Measurements from ENCODE around the gene GKN1.

The GKN1 gene

DNA sequence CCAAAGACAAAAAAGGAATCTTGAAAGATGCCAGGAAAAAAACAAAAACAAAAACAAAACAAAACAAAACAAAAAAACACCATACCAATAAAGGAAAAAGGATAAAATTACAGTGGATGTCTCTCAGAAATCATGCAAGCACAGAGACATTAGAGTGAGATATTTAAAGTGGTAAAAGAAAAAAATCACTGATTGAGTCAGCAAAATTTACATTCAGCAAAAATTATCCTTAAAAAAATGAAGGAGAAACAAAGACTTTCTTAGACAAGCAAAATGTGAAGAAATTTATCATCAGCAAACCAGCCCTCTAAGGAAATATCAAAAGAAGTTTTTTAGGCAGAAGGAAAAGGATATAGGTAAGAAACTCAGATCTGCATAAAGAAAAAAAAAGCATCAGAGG, 10.2 kb upstream of the GKN1 start:
- H3K9me3 ChIP-seq (ENCODE audit: insufficient read depth, low read length, severe bottlenecking): no peaks in the 10 kb centered on the region
- DNase-seq (no peak), ATAC-seq (ENCODE audit: insufficient read depth, low read depth) (no peak)
- no peak overlapping the region for H3K4me2 ChIP-seq (ENCODE audit: insufficient read depth, low read length)
- H2AFZ ChIP-seq (ENCODE audit: low read depth, low read length): no peak overlapping the region
- no peaks in the 10 kb centered on the region for H4K20me1 ChIP-seq (ENCODE audit: insufficient read depth, low read length)
- no peak overlapping the region for H3K4me3 ChIP-seq (ENCODE audit: low read depth in 1 of 2, low read length in 2 of 2)
- no peak overlapping the region for H3K27ac ChIP-seq (ENCODE audit: low read length)
- H3K9ac ChIP-seq (ENCODE audit: low read depth, low read length): no peak overlapping the region
- no peaks in the 10 kb centered on the region for H3K4me1 ChIP-seq (ENCODE audit: insufficient read depth, low read length)
- no peaks in the 10 kb centered on the region for H3K79me2 ChIP-seq (ENCODE audit: insufficient read depth, low read length)
- TF ChIP-seq EZH2 (IDR thresholded peaks at IDR 0.05; ENCODE audit: borderline replicate concordance, low read depth, low read length, severe bottlenecking): no peak
- TF ChIP-seq, protein P1, sequence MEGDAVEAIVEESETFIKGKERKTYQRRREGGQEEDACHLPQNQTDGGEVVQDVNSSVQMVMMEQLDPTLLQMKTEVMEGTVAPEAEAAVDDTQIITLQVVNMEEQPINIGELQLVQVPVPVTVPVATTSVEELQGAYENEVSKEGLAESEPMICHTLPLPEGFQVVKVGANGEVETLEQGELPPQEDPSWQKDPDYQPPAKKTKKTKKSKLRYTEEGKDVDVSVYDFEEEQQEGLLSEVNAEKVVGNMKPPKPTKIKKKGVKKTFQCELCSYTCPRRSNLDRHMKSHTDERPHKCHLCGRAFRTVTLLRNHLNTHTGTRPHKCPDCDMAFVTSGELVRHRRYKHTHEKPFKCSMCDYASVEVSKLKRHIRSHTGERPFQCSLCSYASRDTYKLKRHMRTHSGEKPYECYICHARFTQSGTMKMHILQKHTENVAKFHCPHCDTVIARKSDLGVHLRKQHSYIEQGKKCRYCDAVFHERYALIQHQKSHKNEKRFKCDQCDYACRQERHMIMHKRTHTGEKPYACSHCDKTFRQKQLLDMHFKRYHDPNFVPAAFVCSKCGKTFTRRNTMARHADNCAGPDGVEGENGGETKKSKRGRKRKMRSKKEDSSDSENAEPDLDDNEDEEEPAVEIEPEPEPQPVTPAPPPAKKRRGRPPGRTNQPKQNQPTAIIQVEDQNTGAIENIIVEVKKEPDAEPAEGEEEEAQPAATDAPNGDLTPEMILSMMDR (IDR thresholded peaks at IDR 0.05; ENCODE audit: borderline replicate concordance, extremely low read depth, low read length, poor library complexity, severe bottlenecking): no peak
- no peaks in the 10 kb centered on the region for H3K36me3 ChIP-seq (ENCODE audit: insufficient read depth, low read length)
- H3K27me3 ChIP-seq (ENCODE audit: insufficient read depth, low read length, poor library complexity): peaks cover 3% of the 10 kb centered on the region

- Histone ChIP-seq H3K27ac (ENCODE audit: low read length) (no peak overlapping the region), H3K4me2 (ENCODE audit: insufficient read depth, low read length) (no peak overlapping the region), H3K9ac (ENCODE audit: low read depth, low read length) (no peak overlapping the region), H3K9me3 (ENCODE audit: insufficient read depth, low read length, severe bottlenecking) (no peaks in the 10 kb centered on the region), H4K20me1 (ENCODE audit: insufficient read depth, low read length) (no peaks in the 10 kb centered on the region), H2AFZ (ENCODE audit: low read depth, low read length) (no peak overlapping the region), H3K4me3 (ENCODE audit: low read depth in 1 of 2, low read length in 2 of 2) (no peak overlapping the region), H3K4me1 (ENCODE audit: insufficient read depth, low read length) (no peaks in the 10 kb centered on the region), H3K79me2 (ENCODE audit: insufficient read depth, low read length) (no peaks in the 10 kb centered on the region), H3K27me3 (ENCODE audit: insufficient read depth, low read length, poor library complexity) (no peaks in the 10 kb centered on the region), H3K36me3 (ENCODE audit: insufficient read depth, low read length) (no peaks in the 10 kb centered on the region)
- no peak for ATAC-seq (ENCODE audit: insufficient read depth, low read depth)
- TF ChIP-seq, protein P1 (IDR thresholded peaks at IDR 0.05; ENCODE audit: borderline replicate concordance, extremely low read depth, low read length, poor library complexity, severe bottlenecking): no peak
- no peak for TF ChIP-seq EZH2 (IDR thresholded peaks at IDR 0.05; ENCODE audit: borderline replicate concordance, low read depth, low read length, severe bottlenecking)
- DNase-seq: no peak
Observed at GRCh38 chr2:68968221-68968620, 6.2 kb upstream of the GKN1 start.

DNA sequence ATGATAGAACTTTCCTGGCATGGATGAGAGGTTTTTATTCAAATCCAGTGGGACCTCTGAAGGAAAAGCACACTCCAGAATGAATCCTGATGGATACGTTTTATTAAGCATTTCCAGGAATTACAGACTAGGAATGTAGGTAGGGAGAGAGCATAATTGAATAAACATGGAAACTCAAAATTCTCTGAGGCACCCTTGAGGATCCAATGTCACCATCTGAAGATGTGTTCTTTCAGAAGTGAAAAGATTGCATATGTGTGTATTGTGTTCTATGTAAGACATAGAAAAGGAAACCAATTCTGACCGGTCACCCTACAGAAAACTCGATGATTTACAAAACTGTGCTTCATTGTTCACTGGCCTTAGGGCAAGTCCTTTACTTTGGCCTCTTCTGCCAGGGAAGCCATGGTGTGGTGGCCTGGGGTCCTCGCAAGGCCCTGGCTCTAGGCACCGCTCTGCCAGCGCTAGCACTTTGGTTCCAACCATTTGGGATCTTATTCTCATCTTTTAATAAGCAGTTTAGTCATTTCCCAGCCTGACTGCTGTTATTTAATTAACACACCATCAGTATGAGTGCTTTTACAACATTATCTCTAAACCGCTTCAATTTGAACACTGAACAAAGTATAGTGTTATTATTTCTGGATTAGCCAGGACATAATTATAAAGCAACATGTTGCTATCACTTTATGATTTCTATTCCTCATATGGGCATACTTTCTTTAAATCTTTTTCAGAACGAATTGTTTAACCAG, 4.5 kb upstream of the GKN1 start:
- H2AFZ ChIP-seq (ENCODE audit: low read depth, low read length): no peak overlapping the region
- no peak overlapping the region for H3K4me3 ChIP-seq (ENCODE audit: low read depth in 1 of 2, low read length in 2 of 2)
- no peak for ATAC-seq (ENCODE audit: insufficient read depth, low read depth)
- H3K4me1 ChIP-seq (ENCODE audit: insufficient read depth, low read length): no peaks in the 10 kb centered on the region
- no peak for DNase-seq
- H3K27ac ChIP-seq (ENCODE audit: low read length): no peak overlapping the region
- no peaks in the 10 kb centered on the region for H4K20me1 ChIP-seq (ENCODE audit: insufficient read depth, low read length)
- no peak for TF ChIP-seq EZH2 (IDR thresholded peaks at IDR 0.05; ENCODE audit: borderline replicate concordance, low read depth, low read length, severe bottlenecking)
- TF ChIP-seq, protein P1 (IDR thresholded peaks at IDR 0.05; ENCODE audit: borderline replicate concordance, extremely low read depth, low read length, poor library complexity, severe bottlenecking): no peak
- no peaks in the 10 kb centered on the region for H3K36me3 ChIP-seq (ENCODE audit: insufficient read depth, low read length)
- H3K9ac ChIP-seq (ENCODE audit: low read depth, low read length): no peak overlapping the region
- no peaks in the 10 kb centered on the region for H3K79me2 ChIP-seq (ENCODE audit: insufficient read depth, low read length)
- H3K9me3 ChIP-seq (ENCODE audit: insufficient read depth, low read length, severe bottlenecking): no peaks in the 10 kb centered on the region
- no peak overlapping the region for H3K4me2 ChIP-seq (ENCODE audit: insufficient read depth, low read length)
- H3K27me3 ChIP-seq (ENCODE audit: insufficient read depth, low read length, poor library complexity): no peaks in the 10 kb centered on the region
